HG02571 (cell line): Measurements from ENCODE around the gene LUC7L.
"Not testable (repeated sequence)": the region's sequence is repeated elsewhere in the genome, so short reads cannot be mapped to it uniquely, and the experiment has no call there.

Experiments
- ATAC-seq: cut with Tn5 transposase; IDR thresholded peaks from one replicate; pipeline ENCODE4 v1.9.1; 2021; ENCODE audit warnings: mild to moderate bottlenecking, moderate library complexity; ENCODE audit not compliant: unreplicated experiment

Gene LUC7L

GRCh38 chr16:264440-264951 is 35.2 kb upstream of the LUC7L start:
- ATAC-seq = no peak

- no peak for ATAC-seq
Measured at GRCh38 chr16:263944-264343, 34.7 kb upstream of the LUC7L start.

GRCh38 chr16:263182-263774 is 34.0 kb upstream of the LUC7L start:
- no peak for ATAC-seq

- ATAC-seq = no peak
Measured at GRCh38 chr16:262121-262745, 33.0 kb upstream of the LUC7L start.

- ATAC-seq = no peak
Measured at GRCh38 chr16:261031-261691, 31.9 kb upstream of the LUC7L start.

GRCh38 chr16:260326-260725 is 31.1 kb upstream of the LUC7L start:
- ATAC-seq = no peak

- no peak for ATAC-seq
Measured at GRCh38 chr16:259814-260253, 30.6 kb upstream of the LUC7L start.

- no peak for ATAC-seq
Measured at GRCh38 chr16:259226-259625, 30.0 kb upstream of the LUC7L start.

- not testable (repeated sequence) for ATAC-seq
Measured at GRCh38 chr16:258091-258490, 28.8 kb upstream of the LUC7L start.

- ATAC-seq = no peak
Measured at GRCh38 chr16:255183-255582, 25.9 kb upstream of the LUC7L start.

GRCh38 chr16:254461-254860 is 25.2 kb upstream of the LUC7L start:
- no peak for ATAC-seq

- no peak for ATAC-seq
Measured at GRCh38 chr16:253833-254232, 24.6 kb upstream of the LUC7L start.

GRCh38 chr16:252366-253337 is 23.4 kb upstream of the LUC7L start:
- ATAC-seq = no peak

- ATAC-seq = no peak
Measured at GRCh38 chr16:249431-249830, 20.2 kb upstream of the LUC7L start.

GRCh38 chr16:247027-247426 is 17.8 kb upstream of the LUC7L start:
- no peak for ATAC-seq

GRCh38 chr16:245105-245504 is 15.9 kb upstream of the LUC7L start:
- no peak for ATAC-seq

GRCh38 chr16:243348-243747 is 14.1 kb upstream of the LUC7L start:
- ATAC-seq = no peak

GRCh38 chr16:242281-242680 is 13.0 kb upstream of the LUC7L start:
- ATAC-seq = no peak

- no peak for ATAC-seq
Measured at GRCh38 chr16:240559-240958, 11.3 kb upstream of the LUC7L start.

GRCh38 chr16:239948-240277 is 10.7 kb upstream of the LUC7L start:
- no peak for ATAC-seq
